HL-60 (cell line): ENCODE results near the gene ELOB.
A peak's percentile ranks its signal among the peaks of the same experiment; 100 is the strongest.

Experiments used
- DNase-seq, 2 experiments: peaks; one replicate each; pipeline ENCODE4 v3.0.0-alpha.2; 2010 to 2020; ENCODE audit warnings: low read depth in 1 of 2, low spot score in 1 of 2
- H3K27ac ChIP-seq: fragments of 250-450 bp; sonication (Bioruptor Pico); replicated peaks from 2 replicates; pipeline ENCODE4 v1.5.1; 2020; ENCODE audit warnings: mild to moderate bottlenecking, moderate library complexity
- H3K27me3 ChIP-seq: fragments of 250-450 bp; sonication (Bioruptor Pico); 2 replicates; pipeline ENCODE4 v1.5.1; 2021; ENCODE audit warnings: mild to moderate bottlenecking, moderate library complexity; ENCODE audit not compliant: insufficient read depth, poor library complexity, severe bottlenecking
- H3K4me3 ChIP-seq: replicated peaks from 2 replicates; pipeline ENCODE4 v1.5.1; 2011; ENCODE audit warnings: mild to moderate bottlenecking, control low read depth, low read length; ENCODE audit not compliant: insufficient read depth
- CTCF ChIP-seq: IDR thresholded peaks from one replicate; pipeline ENCODE4 v1.5.1; 2011; ENCODE audit warnings: low read length, control low read depth, inconsistent platforms; ENCODE audit not compliant: insufficient read depth
- GABPA ChIP-seq: IDR thresholded peaks from 2 replicates; pipeline ENCODE4 v1.6.1; 2012; ENCODE audit warnings: low read depth
- POLR2AphosphoS5 ChIP-seq: IDR thresholded peaks from 2 replicates; pipeline ENCODE4 v1.6.1; 2012; ENCODE audit warnings: low read depth
- REST ChIP-seq: IDR thresholded peaks from 2 replicates; pipeline ENCODE4 v1.6.1; 2012; ENCODE audit warnings: low read depth; ENCODE audit not compliant: insufficient replicate concordance
- SPI1 ChIP-seq: IDR thresholded peaks from 2 replicates; pipeline ENCODE4 v1.6.1; 2012; ENCODE audit warnings: low read depth, mild to moderate bottlenecking, borderline replicate concordance

Gene ELOB

GRCh38 chr16:2734844-2735515, 42.1 kb downstream of the ELOB start:
- DNase-seq, result peak in 1 of 2 experiments; percentile 26
- peak overlapping the region; percentile 38; the same call in 1 of the 2 replicates for H3K27ac ChIP-seq
- TF ChIP-seq GABPA, result no peak
- TF ChIP-seq POLR2AphosphoS5, result no peak
- no peak for TF ChIP-seq CTCF
- TF ChIP-seq REST, result no peak
- H3K4me3 ChIP-seq, result no peak overlapping the region
- H3K27me3 ChIP-seq, result no peaks in the 10 kb centered on the region

- DNase-seq, result no peak
- Histone ChIP-seq H3K27ac (no peak overlapping the region), H3K4me3 (no peak overlapping the region), H3K27me3 (no peaks in the 10 kb centered on the region)
- TF ChIP-seq GABPA (no peak), POLR2AphosphoS5 (no peak), REST (no peak), SPI1 (no peak), CTCF (no peak)
Measured at GRCh38 chr16:2728034-2728433, 49.0 kb downstream of the ELOB start.

GRCh38 chr16:2726923-2727322, 50.2 kb downstream of the ELOB start:
- H3K27me3 ChIP-seq, result no peaks in the 10 kb centered on the region
- H3K4me3 ChIP-seq, result no peak overlapping the region
- no peak for TF ChIP-seq POLR2AphosphoS5
- TF ChIP-seq CTCF, result no peak
- no peak for TF ChIP-seq GABPA
- TF ChIP-seq REST, result no peak
- no peak for TF ChIP-seq SPI1
- DNase-seq, result no peak
- H3K27ac ChIP-seq, result no peak overlapping the region
